Thyroid gland (tissue), 4 donors: Measurements from ENCODE around the gene KIRREL3. TPM values are rescaled to one million over a fixed set of nuclear protein-coding genes. Genes with fewer than 3 reads are reported as not detected.

Source experiments
- DNase-seq, 2 donors: peaks; one replicate each; pipeline ENCODE4 v3.0.0-alpha.2; 2019
- H3K27ac ChIP-seq, 3 donors: fragments of 200-600 bp; sonication (generic); 1 replicate in 2 of 3; 2 replicates in 1 of 3; pipeline ENCODE4 v1.5.1; 2016 to 2019; ENCODE audit warnings: mild to moderate bottlenecking in 1 of 3, moderate library complexity in 1 of 3
- H3K27me3 ChIP-seq: fragments of 200-600 bp; sonication (generic); one replicate; pipeline ENCODE4 v1.5.1; 2019
- H3K36me3 ChIP-seq, 2 donors: fragments of 200-600 bp; sonication (generic); one replicate each; pipeline ENCODE4 v1.5.1; 2016 to 2019
- H3K4me1 ChIP-seq, 2 donors: fragments of 200-600 bp; sonication (generic); one replicate each; pipeline ENCODE4 v1.5.1; 2017 to 2019
- H3K4me3 ChIP-seq, 3 donors: fragments of 200-600 bp; sonication (generic); replicated peaks in 1 of 3; 1 replicate in 2 of 3; 2 replicates in 1 of 3; pipeline ENCODE4 v1.5.1; 2016; ENCODE audit warnings: mild to moderate bottlenecking in 1 of 3
- H3K9me3 ChIP-seq: fragments of 200-600 bp; sonication (generic); one replicate; pipeline ENCODE4 v1.5.1; 2017
- POLR2A ChIP-seq, 2 donors: fragments of 450-650 bp; IDR thresholded peaks; one replicate each; pipeline ENCODE4 v1.6.1; 2017; ENCODE audit warnings: antibody characterized with exemption in 2 of 2, mild to moderate bottlenecking in 2 of 2, moderate library complexity in 1 of 2
- WGBS, 2 donors: methylation state at CpG; one replicate each; pipeline ENCODE4 v1.1.5; 2017; 5-methylcytosine and 5-hydroxymethylcytosine counted together
- intact Hi-C: fragments of 100-400 bp; cut with DNase I; formaldehyde crosslinking; loops from one replicate; pipeline ENCODE4 v1.15.1; 2023
- total RNA-seq, 4 donors: library from RNA; depleted of rRNA; stranded (reverse); fragments of >200 nt; gene quantifications; one replicate each; pipeline ENCODE4 v1.2.3, GENCODE V29; 2016
- TF ChIP-seq, protein P1 (sequence below), 6 experiments: fragments of 200-600 bp in 3 of 6; fragments of 450-650 bp in 3 of 6; sonication (generic) in 3 of 6; IDR thresholded peaks; one replicate each; pipeline ENCODE4 v1.5.1; 2016 to 2019; ENCODE audit warnings: antibody characterized with exemption in 6 of 6, mild to moderate bottlenecking in 2 of 6, inconsistent platforms in 1 of 6, moderate library complexity in 1 of 6

KIRREL3 gene
- total RNA-seq, 4 donors from 2014 or later: 0.78 TPM; not detected in 3

- H3K36me3 ChIP-seq: no peaks in the 10 kb centered on the region
- DNase-seq: no peak
- TF ChIP-seq, protein P1, sequence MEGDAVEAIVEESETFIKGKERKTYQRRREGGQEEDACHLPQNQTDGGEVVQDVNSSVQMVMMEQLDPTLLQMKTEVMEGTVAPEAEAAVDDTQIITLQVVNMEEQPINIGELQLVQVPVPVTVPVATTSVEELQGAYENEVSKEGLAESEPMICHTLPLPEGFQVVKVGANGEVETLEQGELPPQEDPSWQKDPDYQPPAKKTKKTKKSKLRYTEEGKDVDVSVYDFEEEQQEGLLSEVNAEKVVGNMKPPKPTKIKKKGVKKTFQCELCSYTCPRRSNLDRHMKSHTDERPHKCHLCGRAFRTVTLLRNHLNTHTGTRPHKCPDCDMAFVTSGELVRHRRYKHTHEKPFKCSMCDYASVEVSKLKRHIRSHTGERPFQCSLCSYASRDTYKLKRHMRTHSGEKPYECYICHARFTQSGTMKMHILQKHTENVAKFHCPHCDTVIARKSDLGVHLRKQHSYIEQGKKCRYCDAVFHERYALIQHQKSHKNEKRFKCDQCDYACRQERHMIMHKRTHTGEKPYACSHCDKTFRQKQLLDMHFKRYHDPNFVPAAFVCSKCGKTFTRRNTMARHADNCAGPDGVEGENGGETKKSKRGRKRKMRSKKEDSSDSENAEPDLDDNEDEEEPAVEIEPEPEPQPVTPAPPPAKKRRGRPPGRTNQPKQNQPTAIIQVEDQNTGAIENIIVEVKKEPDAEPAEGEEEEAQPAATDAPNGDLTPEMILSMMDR (IDR thresholded peaks at IDR 0.05): no peak
- no peak for TF ChIP-seq POLR2A (IDR thresholded peaks at IDR 0.05)
- no peak overlapping the region for H3K4me3 ChIP-seq
- WGBS, 2 donors: 54 to 67% methylated on average over 12 to 13 of the region's 13 CpGs
- no peaks in the 10 kb centered on the region for H3K9me3 ChIP-seq
- no peak overlapping the region for H3K27ac ChIP-seq
- intact Hi-C loops: no loop called here
- no peaks in the 10 kb centered on the region for H3K27me3 ChIP-seq
- no peaks in the 10 kb centered on the region for H3K4me1 ChIP-seq
Measured at GRCh38 chr11:126491092-126491491, 509.5 kb downstream of the KIRREL3 start.

DNA sequence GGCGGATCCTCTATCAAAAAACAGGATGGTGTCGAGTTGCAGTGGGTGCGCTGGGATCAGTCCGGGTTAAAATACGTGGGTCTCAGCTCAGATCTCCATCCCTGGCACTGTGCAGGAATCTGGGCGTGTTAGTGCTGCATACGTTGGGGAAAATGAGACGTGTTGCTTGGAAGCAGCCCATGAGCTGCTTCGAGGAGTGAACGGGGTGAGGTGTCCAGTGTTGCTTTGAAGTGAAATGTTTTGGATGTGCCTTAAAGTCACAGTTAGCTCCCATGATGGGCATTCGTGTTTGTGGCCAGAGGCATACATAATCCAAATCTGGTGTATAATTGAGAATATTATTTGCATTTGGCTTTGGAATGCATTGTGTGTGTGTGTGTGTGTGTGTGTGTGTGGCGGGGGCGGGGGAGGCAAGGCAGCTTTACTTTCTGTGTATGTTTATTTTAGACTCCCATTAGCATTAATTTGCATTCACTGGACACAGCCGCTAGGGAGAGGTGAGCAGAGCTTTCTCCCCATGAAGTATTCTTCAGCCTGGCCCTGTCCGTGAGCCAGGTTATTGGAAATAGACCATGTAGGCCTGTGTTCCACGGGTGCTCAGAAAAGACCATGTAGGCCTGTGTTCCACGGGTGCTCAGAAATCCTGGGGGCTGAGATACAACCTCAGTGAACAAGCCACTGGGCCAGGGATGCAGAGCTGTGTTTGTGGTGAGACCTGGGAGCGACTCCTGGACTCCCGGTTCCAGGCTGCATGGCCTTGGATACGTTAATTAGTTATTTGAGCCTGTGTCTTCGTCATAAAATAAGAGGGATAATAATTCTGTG is 510.5 kb downstream of the KIRREL3 start:
- WGBS, 2 donors: 75 to 84% methylated on average over 21 of the region's 21 CpGs
- Histone ChIP-seq H3K4me3 (no peak overlapping the region), H3K27me3 (no peaks in the 10 kb centered on the region), H3K36me3 (no peaks in the 10 kb centered on the region), H3K9me3 (no peaks in the 10 kb centered on the region), H3K27ac (no peak overlapping the region), H3K4me1 (no peaks in the 10 kb centered on the region)
- TF ChIP-seq, protein P1 (IDR thresholded peaks at IDR 0.05): no peak
- TF ChIP-seq POLR2A (IDR thresholded peaks at IDR 0.05): no peak
- intact Hi-C loops: no loop called here
- DNase-seq: no peak

DNA sequence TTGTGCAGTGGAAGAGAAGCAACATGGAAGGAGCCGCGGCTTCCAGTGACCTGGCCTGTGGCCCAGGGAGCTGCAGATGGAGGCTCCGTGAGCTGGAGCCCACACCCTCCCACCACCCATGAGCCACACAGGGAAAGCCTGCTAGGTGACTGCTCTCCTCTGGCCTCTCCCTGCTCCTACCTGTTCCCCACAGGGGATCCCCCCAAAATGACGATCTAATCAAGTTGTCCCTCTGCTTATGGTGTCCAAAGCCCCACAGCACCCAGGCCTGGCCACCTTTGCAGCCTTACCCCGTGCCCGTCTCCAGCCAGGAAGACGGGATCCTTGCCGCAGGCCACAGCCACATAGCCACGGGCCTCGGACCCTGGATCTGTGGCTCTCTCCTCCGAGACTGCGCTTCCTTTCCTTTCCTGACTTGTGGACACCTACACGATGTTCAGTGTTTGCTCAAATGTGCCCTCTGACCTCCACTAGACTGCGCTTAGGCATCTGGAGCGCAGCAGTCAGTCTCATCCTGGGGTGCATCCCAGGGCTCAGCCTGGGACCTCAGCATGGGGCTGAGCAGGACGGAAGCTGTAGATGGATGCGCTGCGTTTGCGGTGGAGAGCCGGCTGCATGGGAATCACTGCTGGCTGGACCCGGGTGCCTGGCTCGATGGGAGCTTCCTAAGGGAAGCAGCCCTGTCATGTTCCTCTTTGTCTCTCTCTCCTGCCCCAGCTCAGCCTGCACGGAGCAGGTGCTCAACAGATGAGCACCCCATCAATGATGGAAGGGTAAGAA is 511.8 kb downstream of the KIRREL3 start:
- no peaks in the 10 kb centered on the region for H3K27me3 ChIP-seq
- no peak overlapping the region for H3K27ac ChIP-seq
- 88 to 91% methylated on average over 20 to 21 of the region's 23 CpGs for WGBS, 2 donors

GRCh38 chr11:126487711-126488110 is 512.9 kb downstream of the KIRREL3 start:
- no peaks in the 10 kb centered on the region for H3K27me3 ChIP-seq
- no peak for DNase-seq
- no peak overlapping the region for H3K27ac ChIP-seq
- H3K9me3 ChIP-seq: no peaks in the 10 kb centered on the region
- TF ChIP-seq POLR2A (IDR thresholded peaks at IDR 0.05): no peak
- TF ChIP-seq, protein P1 (IDR thresholded peaks at IDR 0.05): no peak
- H3K4me1 ChIP-seq: no peaks in the 10 kb centered on the region
- H3K4me3 ChIP-seq: no peak overlapping the region
- intact Hi-C loops: no loop called here
- WGBS, 2 donors: 81 to 91% methylated on average over 8 of the region's 8 CpGs
- H3K36me3 ChIP-seq: no peaks in the 10 kb centered on the region

More for the DNA sequence above, 511.8 kb downstream of the KIRREL3 start:
- Histone ChIP-seq H3K4me1 (no peaks in the 10 kb centered on the region), H3K9me3 (no peaks in the 10 kb centered on the region), H3K4me3 (no peak overlapping the region), H3K36me3 (no peaks in the 10 kb centered on the region)
- no peak for TF ChIP-seq POLR2A (IDR thresholded peaks at IDR 0.05)
- TF ChIP-seq, protein P1 (IDR thresholded peaks at IDR 0.05): no peak
- intact Hi-C loops: no loop called here
- no peak for DNase-seq
